ENCODE results near the gene PRDM5. TPM values are rescaled to one million over a fixed set of nuclear protein-coding genes. Genes with fewer than 3 reads are reported as not detected.

PRDM5 gene
- total RNA-seq, 1 donor from 2014 or later: 21.9 TPM

GRCh38 chr4:120704538-120704937, 218.0 kb downstream of the PRDM5 start:
- no peak overlapping the region for H3K4me3 Mint-ChIP-seq
- H3K9me3 Mint-ChIP-seq: peaks cover 8% of the 10 kb centered on the region
- H3K27ac Mint-ChIP-seq (ENCODE audit: unreplicated experiment): no peak overlapping the region
- TF ChIP-seq, protein P1, sequence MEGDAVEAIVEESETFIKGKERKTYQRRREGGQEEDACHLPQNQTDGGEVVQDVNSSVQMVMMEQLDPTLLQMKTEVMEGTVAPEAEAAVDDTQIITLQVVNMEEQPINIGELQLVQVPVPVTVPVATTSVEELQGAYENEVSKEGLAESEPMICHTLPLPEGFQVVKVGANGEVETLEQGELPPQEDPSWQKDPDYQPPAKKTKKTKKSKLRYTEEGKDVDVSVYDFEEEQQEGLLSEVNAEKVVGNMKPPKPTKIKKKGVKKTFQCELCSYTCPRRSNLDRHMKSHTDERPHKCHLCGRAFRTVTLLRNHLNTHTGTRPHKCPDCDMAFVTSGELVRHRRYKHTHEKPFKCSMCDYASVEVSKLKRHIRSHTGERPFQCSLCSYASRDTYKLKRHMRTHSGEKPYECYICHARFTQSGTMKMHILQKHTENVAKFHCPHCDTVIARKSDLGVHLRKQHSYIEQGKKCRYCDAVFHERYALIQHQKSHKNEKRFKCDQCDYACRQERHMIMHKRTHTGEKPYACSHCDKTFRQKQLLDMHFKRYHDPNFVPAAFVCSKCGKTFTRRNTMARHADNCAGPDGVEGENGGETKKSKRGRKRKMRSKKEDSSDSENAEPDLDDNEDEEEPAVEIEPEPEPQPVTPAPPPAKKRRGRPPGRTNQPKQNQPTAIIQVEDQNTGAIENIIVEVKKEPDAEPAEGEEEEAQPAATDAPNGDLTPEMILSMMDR (conservative IDR thresholded peaks at IDR 0.05): no peak
- no peaks in the 10 kb centered on the region for H3K27me3 Mint-ChIP-seq (ENCODE audit: low read depth)
- no peaks in the 10 kb centered on the region for H3K4me1 Mint-ChIP-seq
- peaks cover 14% of the 10 kb centered on the region for H3K36me3 Mint-ChIP-seq (ENCODE audit: low read depth)
- DNase-seq (ENCODE audit: low read depth, low spot score): no peak

- TF ChIP-seq, protein P1 (conservative IDR thresholded peaks at IDR 0.05): no peak
- H3K27ac Mint-ChIP-seq (ENCODE audit: unreplicated experiment): no peak overlapping the region
- H3K36me3 Mint-ChIP-seq (ENCODE audit: low read depth): peaks cover 14% of the 10 kb centered on the region
- DNase-seq (ENCODE audit: low read depth, low spot score): no peak
- H3K4me1 Mint-ChIP-seq: no peaks in the 10 kb centered on the region
- H3K9me3 Mint-ChIP-seq: peaks cover 8% of the 10 kb centered on the region
- no peaks in the 10 kb centered on the region for H3K27me3 Mint-ChIP-seq (ENCODE audit: low read depth)
- no peak overlapping the region for H3K4me3 Mint-ChIP-seq
These were observed 218.6 kb downstream of the PRDM5 start for GRCh38 chr4:120703908-120704307.

GRCh38 chr4:120699354-120699753, 223.2 kb downstream of the PRDM5 start:
- DNase-seq (ENCODE audit: low read depth, low spot score): no peak
- Mint-ChIP-seq H3K27me3 (ENCODE audit: low read depth) (no peaks in the 10 kb centered on the region), H3K27ac (ENCODE audit: unreplicated experiment) (no peak overlapping the region), H3K36me3 (ENCODE audit: low read depth) (peaks cover 7% of the 10 kb centered on the region), H3K4me3 (no peak overlapping the region), H3K4me1 (peaks cover 8% of the 10 kb centered on the region), H3K9me3 (peaks cover 6% of the 10 kb centered on the region)
- TF ChIP-seq, protein P1 (conservative IDR thresholded peaks at IDR 0.05): no peak

DNA sequence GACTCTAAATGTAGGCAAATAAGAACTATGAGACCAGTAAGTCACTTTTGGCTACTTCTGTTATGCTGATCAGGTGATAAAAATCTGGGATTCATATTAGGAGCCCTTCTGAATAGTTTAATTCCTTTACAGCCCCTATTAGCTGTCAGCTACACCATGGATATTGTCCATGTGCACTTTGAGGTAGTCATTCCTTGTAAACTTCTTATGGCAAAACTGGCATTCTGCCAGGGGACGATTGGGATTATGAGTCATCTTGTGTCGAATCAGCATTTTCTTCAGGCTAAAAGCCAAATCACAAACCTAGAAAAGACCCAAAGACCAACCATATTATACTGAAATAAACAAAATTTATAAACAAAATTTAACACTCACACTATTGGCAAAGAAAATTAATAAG, 227.6 kb downstream of the PRDM5 start:
- TF ChIP-seq, protein P1 (conservative IDR thresholded peaks at IDR 0.05): no peak
- Mint-ChIP-seq H3K36me3 (ENCODE audit: low read depth) (no peaks in the 10 kb centered on the region), H3K4me3 (no peak overlapping the region), H3K4me1 (peaks cover 8% of the 10 kb centered on the region), H3K9me3 (no peaks in the 10 kb centered on the region), H3K27me3 (ENCODE audit: low read depth) (no peaks in the 10 kb centered on the region), H3K27ac (ENCODE audit: unreplicated experiment) (no peak overlapping the region)
- no peak for DNase-seq (ENCODE audit: low read depth, low spot score)

- DNase-seq (ENCODE audit: low read depth, low spot score): no peak
- TF ChIP-seq, protein P1 (conservative IDR thresholded peaks at IDR 0.05): no peak
- Mint-ChIP-seq H3K27me3 (ENCODE audit: low read depth) (no peaks in the 10 kb centered on the region), H3K4me1 (peaks cover 8% of the 10 kb centered on the region), H3K4me3 (no peak overlapping the region), H3K36me3 (ENCODE audit: low read depth) (no peaks in the 10 kb centered on the region), H3K9me3 (no peaks in the 10 kb centered on the region), H3K27ac (ENCODE audit: unreplicated experiment) (no peak overlapping the region)
These were observed 228.7 kb downstream of the PRDM5 start for GRCh38 chr4:120693816-120694215.

- Mint-ChIP-seq H3K4me1 (peaks cover 8% of the 10 kb centered on the region), H3K36me3 (ENCODE audit: low read depth) (no peaks in the 10 kb centered on the region), H3K9me3 (no peaks in the 10 kb centered on the region), H3K27ac (ENCODE audit: unreplicated experiment) (no peak overlapping the region), H3K27me3 (ENCODE audit: low read depth) (no peaks in the 10 kb centered on the region), H3K4me3 (no peak overlapping the region)
- TF ChIP-seq, protein P1 (conservative IDR thresholded peaks at IDR 0.05): no peak
- no peak for DNase-seq (ENCODE audit: low read depth, low spot score)
These were observed 229.6 kb downstream of the PRDM5 start for GRCh38 chr4:120692964-120693363.

All from neural crest cell (in vitro differentiated cells).